GM23338 (cell line): ENCODE data around the gene DAGLA. TPM values are rescaled to one million over a fixed set of nuclear protein-coding genes. Genes with fewer than 3 reads are reported as not detected.
A peak's percentile ranks its signal among the peaks of the same experiment; 100 is the strongest.

Source experiments
- ATAC-seq: fragments of 200-7000 bp; cut with Tn5 transposase; 3 replicates; pipeline ENCODE4 v1.9.1; 2020
- DNase-seq: peaks from one replicate; pipeline ENCODE4 v3.0.0-alpha.2; 2015; ENCODE audit warnings: low spot score
- H2AFZ ChIP-seq: fragments of 200-600 bp; sonication (generic); 2 replicates; pipeline ENCODE4 v1.8.0; 2016; ENCODE audit warnings: antibody characterized with exemption, mild to moderate bottlenecking, moderate library complexity
- H3F3A ChIP-seq: fragments of 200-600 bp; sonication (generic); replicated peaks from 2 replicates; pipeline ENCODE4 v1.8.0; 2017; ENCODE audit warnings: antibody characterized with exemption, mixed run types, low read depth
- H3K27ac ChIP-seq: fragments of 200-600 bp; sonication (generic); 2 replicates; pipeline ENCODE4 v1.6.1; 2016; ENCODE audit warnings: low read depth
- H3K27me3 ChIP-seq: fragments of 200-600 bp; sonication (generic); 2 replicates; pipeline ENCODE4 v1.8.0; 2016; ENCODE audit warnings: mild to moderate bottlenecking, mixed run types, moderate library complexity; ENCODE audit not compliant: insufficient read depth
- H3K36me3 ChIP-seq: fragments of 200-600 bp; sonication (generic); 2 replicates; pipeline ENCODE4 v1.8.0; 2016; ENCODE audit warnings: mild to moderate bottlenecking; ENCODE audit not compliant: insufficient read depth
- H3K4me1 ChIP-seq: fragments of 200-600 bp; sonication (generic); 2 replicates; pipeline ENCODE4 v1.8.0; 2016; ENCODE audit warnings: mild to moderate bottlenecking, moderate library complexity; ENCODE audit not compliant: insufficient read depth
- H3K4me2 ChIP-seq: fragments of 200-600 bp; sonication (generic); 2 replicates; pipeline ENCODE4 v1.7.1; 2017; ENCODE audit warnings: mixed run types
- H3K4me3 ChIP-seq: fragments of 200-600 bp; sonication (generic); 2 replicates; pipeline ENCODE4 v1.6.1; 2016; ENCODE audit warnings: mixed run types
- H3K79me2 ChIP-seq: fragments of 200-600 bp; sonication (generic); replicated peaks from 2 replicates; pipeline ENCODE4 v1.8.0; 2017; ENCODE audit warnings: mild to moderate bottlenecking; ENCODE audit not compliant: insufficient read depth
- H3K9me2 ChIP-seq: fragments of 200-600 bp; sonication (generic); 2 replicates; pipeline ENCODE4 v1.8.0; 2017; ENCODE audit not compliant: insufficient read depth
- H4K20me1 ChIP-seq: fragments of 200-600 bp; sonication (generic); replicated peaks from 2 replicates; pipeline ENCODE4 v1.8.0; 2017; ENCODE audit warnings: mild to moderate bottlenecking; ENCODE audit not compliant: insufficient read depth
- H3K27ac Mint-ChIP-seq: 2 replicates; pipeline ENCODE4 v1.8.0; 2020; ENCODE audit warnings: inconsistent platforms, mild to moderate bottlenecking, moderate library complexity, mixed read lengths
- H3K27me3 Mint-ChIP-seq: 3 replicates; pipeline ENCODE4 v1.8.0; 2022; ENCODE audit warnings: low read depth, mild to moderate bottlenecking, moderate library complexity, mixed read lengths, inconsistent platforms; ENCODE audit not compliant: insufficient read depth, poor library complexity
- H3K36me3 Mint-ChIP-seq: 3 replicates; pipeline ENCODE4 v1.8.0; 2021; ENCODE audit warnings: low read depth, mild to moderate bottlenecking, inconsistent platforms, moderate library complexity, mixed read lengths
- H3K4me1 Mint-ChIP-seq: 3 replicates; pipeline ENCODE4 v1.8.0; 2020; ENCODE audit warnings: mild to moderate bottlenecking, inconsistent platforms, mixed read lengths
- H3K4me3 Mint-ChIP-seq: 3 replicates; pipeline ENCODE4 v1.8.0; 2021; ENCODE audit warnings: moderate library complexity, mild to moderate bottlenecking, inconsistent platforms, mixed read lengths
- H3K9me3 Mint-ChIP-seq: 3 replicates; pipeline ENCODE4 v1.8.0; 2020; ENCODE audit warnings: moderate library complexity, mild to moderate bottlenecking, inconsistent platforms, mixed read lengths
- CREB1 ChIP-seq: fragments of 250-450 bp; sonication (Bioruptor Pico); IDR thresholded peaks from 2 replicates; pipeline ENCODE4 v1.5.0; 2020; ENCODE audit warnings: low read depth, mild to moderate bottlenecking, moderate library complexity
- CTCF ChIP-seq, 2 experiments: fragments of 200-600 bp in 1 of 2; sonication (generic) in 1 of 2; conservative IDR thresholded peaks; 2 replicates each; pipeline versions ENCODE4 v1.5.1 to v1.6.1; 2016 to 2017; ENCODE audit warnings: antibody characterized with exemption in 2 of 2, low read depth in 2 of 2, mild to moderate bottlenecking in 2 of 2, moderate library complexity in 1 of 2
- ETS1 ChIP-seq: IDR thresholded peaks from 2 replicates; pipeline ENCODE4 v1.6.1; 2016; ENCODE audit warnings: antibody characterized with exemption
- EZH2phosphoT487 ChIP-seq: fragments of 200-600 bp; sonication (generic); IDR thresholded peaks from one replicate; pipeline ENCODE4 v1.8.1; 2018; ENCODE audit warnings: antibody characterized with exemption; ENCODE audit not compliant: unreplicated experiment
- JUNB ChIP-seq: IDR thresholded peaks from one replicate; pipeline ENCODE4 v1.6.1; 2016; ENCODE audit warnings: antibody characterized with exemption; ENCODE audit not compliant: unreplicated experiment
- NANOG ChIP-seq: IDR thresholded peaks from 2 replicates; pipeline ENCODE4 v1.6.1; 2016; ENCODE audit warnings: antibody characterized with exemption, borderline replicate concordance
- POLR2AphosphoS5 ChIP-seq: IDR thresholded peaks from 2 replicates; pipeline ENCODE4 v1.6.1; 2016; ENCODE audit warnings: antibody characterized with exemption, low read depth
- ZNF331 ChIP-seq: fragments of 250-450 bp; sonication (Bioruptor Pico); IDR thresholded peaks from 2 replicates; pipeline ENCODE4 v1.5.0; 2020; ENCODE audit warnings: low read depth, mild to moderate bottlenecking, moderate library complexity
- polyA plus RNA-seq: library from polyadenylated mRNA; unstranded; fragments of >200 nt; fragmentation: Nextera tagmentation; extraction: Ambion mirVana; gene quantifications from 2 replicates; pipeline ENCODE4 v1.2.1, GENCODE V29; 2016
- total RNA-seq: library from RNA; depleted of rRNA; stranded (reverse); fragments of >200 nt; shearing (Covaris generic); gene quantifications from 2 replicates; pipeline ENCODE4 v1.2.3, GENCODE V29; 2014

The DAGLA gene
- total and polyA plus RNA-seq, 2 experiments from 2014 or later: 0.55 to 2.5 TPM

GRCh38 chr11:61791737-61792309 lies 111.6 kb downstream of the DAGLA start:
- DNase-seq (peak; percentile 80), ATAC-seq (peak; percentile 53)
- 0 out of 2 replicates have a peak, but pooled peaks cover 5% of the 10 kb centered on the region for H3K4me1 ChIP-seq
- H3K36me3 ChIP-seq: peaks cover 12% of the 10 kb centered on the region
- Mint-ChIP-seq H3K4me1 (peaks cover 12% of the 10 kb centered on the region), H3K27ac (peak overlapping the region; percentile 100), H3K27me3 (peaks cover 9% of the 10 kb centered on the region), H3K36me3 (peaks cover 72% of the 10 kb centered on the region), H3K9me3 (no peaks in the 10 kb centered on the region), H3K4me3 (peak overlapping the region; percentile 91)
- peaks cover 16% of the 10 kb centered on the region for H4K20me1 ChIP-seq
- H3K27me3 ChIP-seq: no peaks in the 10 kb centered on the region
- H3K27ac ChIP-seq: peak overlapping the region; percentile 92
- H2AFZ ChIP-seq: peak overlapping the region; percentile 87; the same call in 1 of the 2 replicates
- no peak for TF ChIP-seq ZNF331 (CRISPR knock-in tag)
- no peak for TF ChIP-seq EZH2phosphoT487
- peak in 1 of 2 experiments; percentile 8; a peak in 1 of 4 replicates for TF ChIP-seq CTCF (conservative IDR thresholded peaks at IDR 0.05; ENCODE audit: low read depth in 2 of 2)
- peak; percentile 65 for TF ChIP-seq CREB1 (CRISPR knock-in tag)
- H3K4me3 ChIP-seq: peak overlapping the region; percentile 82
- H3K9me2 ChIP-seq: no peaks in the 10 kb centered on the region
- H3F3A ChIP-seq: peaks cover 17% of the 10 kb centered on the region; the same call in 1 of the 2 replicates
- H3K4me2 ChIP-seq: peak overlapping the region; percentile 87
- peaks cover 46% of the 10 kb centered on the region for H3K79me2 ChIP-seq

- H2AFZ ChIP-seq: peak within 1 kb of the TSS; percentile 87
- Mint-ChIP-seq H3K27me3 (peaks cover 9% of the 10 kb centered on the region), H3K27ac (peak within 1 kb of the TSS; percentile 100), H3K4me3 (peak within 1 kb of the TSS; percentile 91), H3K4me1 (peaks cover 17% of the 10 kb centered on the region), H3K36me3 (peaks cover 73% of the 10 kb centered on the region), H3K9me3 (no peaks in the 10 kb centered on the region)
- H3K9me2 ChIP-seq: no peaks in the 10 kb centered on the region
- DNase-seq (peak; percentile 94), ATAC-seq (peak; percentile 89)
- peak within 1 kb of the TSS; percentile 82 for H3K4me3 ChIP-seq
- H3K27ac ChIP-seq: peak within 1 kb of the TSS; percentile 92
- peaks cover 17% of the 10 kb centered on the region; the same call in 1 of the 2 replicates for H3F3A ChIP-seq
- H4K20me1 ChIP-seq: peaks cover 9% of the 10 kb centered on the region
- H3K4me2 ChIP-seq: peak within 1 kb of the TSS; percentile 87
- H3K27me3 ChIP-seq: no peaks in the 10 kb centered on the region
- H3K36me3 ChIP-seq: peaks cover 7% of the 10 kb centered on the region
- 0 out of 2 replicates have a peak, but pooled peaks cover 5% of the 10 kb centered on the region for H3K4me1 ChIP-seq
- TF ChIP-seq JUNB (no peak), CREB1 (CRISPR knock-in tag) (peak; percentile 53; the same call in 1 of the 2 replicates), CTCF (conservative IDR thresholded peaks at IDR 0.05; ENCODE audit: low read depth in 2 of 2) (no peak), NANOG (no peak), ETS1 (peak; percentile 92), POLR2AphosphoS5 (peak; percentile 71)
- H3K79me2 ChIP-seq: peaks cover 46% of the 10 kb centered on the region
Observed at GRCh38 chr11:61792310-61793082, 112.3 kb downstream of the DAGLA start, which contains the start of the genes FEN1 and TMEM258. TSS of gene FEN1 (plus strand) at chr11:61792911. CDS start at chr11:61795362, 2,451 bp downstream. TSS of gene TMEM258 (minus strand) at chr11:61792599. CDS start at chr11:61792558, 41 bp downstream.
